Endothelial cell of umbilical vein (primary cell): ENCODE measurements around the gene RTN1. TPM values are rescaled to one million over a fixed set of nuclear protein-coding genes. Genes with fewer than 3 reads are reported as not detected.

ENCODE experiments used
- BruUV-seq: library from RNA; stranded (reverse); fragments of 400-500 nt; replicated peaks from 2 replicates; lab custom pipeline; 2021; lab: Mats Ljungman, UMichigan
- CTCF ChIA-PET: fragments of 300-600, 350-600 bp; sonication (Branson Sonifier 250); formaldehyde crosslinking; loops from one replicate; lab custom pipeline; 2021; ENCODE audit warnings: antibody characterized with exemption, inconsistent platforms; lab: Charles Lee
- POLR2A ChIA-PET: fragments of 300-600, 350-600 bp; sonication (Branson Sonifier 250); formaldehyde crosslinking; loops from one replicate; lab custom pipeline; 2021; ENCODE audit warnings: antibody characterized with exemption, inconsistent platforms; lab: Charles Lee
- DNase-seq: peaks from one replicate; pipeline ENCODE4 v3.0.0-alpha.2; 2011; ENCODE audit warnings: low read depth, low spot score
- FAIRE-seq: peaks from 2 replicates; lab custom pipeline; 2011; peaks lifted over from hg19 to GRCh38; lab: Jason Lieb, UNC
- H2AFZ ChIP-seq: 2 replicates; pipeline ENCODE4 v1.6.0; 2012; ENCODE audit warnings: low read depth, low read length, control low read depth, inconsistent platforms
- H3K27ac ChIP-seq: 2 replicates; pipeline ENCODE4 v1.5.1; 2011; ENCODE audit warnings: low read depth, mild to moderate bottlenecking, control low read depth, low read length, moderate library complexity; ENCODE audit not compliant: insufficient read depth
- H3K27me3 ChIP-seq, 2 experiments: 2 replicates each; pipeline versions ENCODE4 v1.6.0 to v1.6.1; 2011; ENCODE audit warnings: low read length in 2 of 2, mixed read lengths in 1 of 2; ENCODE audit not compliant: control insufficient read depth in 2 of 2, insufficient read depth in 2 of 2
- H3K36me3 ChIP-seq, 2 experiments: 2 replicates in 1 of 2; 3 replicates in 1 of 2; pipeline ENCODE4 v1.5.1; 2011; ENCODE audit warnings: low read length in 2 of 2, mild to moderate bottlenecking in 1 of 2, moderate library complexity in 1 of 2; ENCODE audit not compliant: control insufficient read depth in 2 of 2, insufficient read depth in 2 of 2; ENCODE audit errors: extremely low read depth in 1 of 2
- H3K4me1 ChIP-seq: 3 replicates; pipeline ENCODE4 v1.5.1; 2011; ENCODE audit warnings: mild to moderate bottlenecking, low read length; ENCODE audit not compliant: control insufficient read depth, insufficient read depth; ENCODE audit errors: extremely low read depth
- H3K4me2 ChIP-seq: 2 replicates; pipeline ENCODE4 v1.6.1; 2011; ENCODE audit warnings: low read length, control low read depth, mixed read lengths; ENCODE audit not compliant: insufficient read depth
- H3K4me3 ChIP-seq, 3 experiments: fragments of 200-600 bp in 1 of 3; sonication (generic), shearing (Covaris generic) in 1 of 3; replicated peaks in 1 of 3; 2 replicates each; pipeline ENCODE4 v1.5.1; 2011 to 2016; ENCODE audit warnings: control low read depth in 3 of 3, low read length in 3 of 3, mild to moderate bottlenecking in 2 of 3, inconsistent platforms in 1 of 3, low read depth in 1 of 3, moderate library complexity in 1 of 3; ENCODE audit not compliant: insufficient read depth in 1 of 3
- H3K79me2 ChIP-seq: 2 replicates; pipeline ENCODE4 v1.6.0; 2012; ENCODE audit warnings: low read length, inconsistent platforms; ENCODE audit not compliant: control insufficient read depth, insufficient read depth
- H3K9ac ChIP-seq: replicated peaks from 2 replicates; pipeline ENCODE3; 2011; ENCODE audit warnings: low read length, control low read depth; ENCODE audit not compliant: insufficient read depth; ENCODE audit errors: extremely low read depth
- H3K9me1 ChIP-seq: replicated peaks from 3 replicates; pipeline ENCODE4 v1.6.0; 2011; ENCODE audit warnings: mild to moderate bottlenecking, low read length; ENCODE audit not compliant: control insufficient read depth, insufficient read depth; ENCODE audit errors: extremely low read depth
- H3K9me3 ChIP-seq: replicated peaks from 2 replicates; pipeline ENCODE4 v1.5.1; 2012; ENCODE audit warnings: low read length, inconsistent platforms; ENCODE audit not compliant: control insufficient read depth, insufficient read depth
- H4K20me1 ChIP-seq: replicated peaks from 2 replicates; pipeline ENCODE3; 2011; ENCODE audit warnings: mild to moderate bottlenecking, low read length; ENCODE audit not compliant: control insufficient read depth, insufficient read depth; ENCODE audit errors: extremely low read depth
- CTCF ChIP-seq, 2 donors: IDR thresholded peaks; 1 replicate in 1 of 2; 2 replicates in 1 of 2; pipeline ENCODE4 v1.5.1; 2011; ENCODE audit warnings: low read length in 2 of 2, mild to moderate bottlenecking in 2 of 2, moderate library complexity in 2 of 2, control low read depth in 1 of 2, inconsistent platforms in 1 of 2, low read depth in 1 of 2; ENCODE audit not compliant: insufficient read depth in 1 of 2; ENCODE audit errors: extremely low read depth in 1 of 2
- EZH2 ChIP-seq: IDR thresholded peaks from 2 replicates; pipeline ENCODE4 v1.6.1; 2012; ENCODE audit warnings: borderline replicate concordance, low read depth, mild to moderate bottlenecking, moderate library complexity, low read length, inconsistent platforms; ENCODE audit not compliant: severe bottlenecking
- FOS ChIP-seq: IDR thresholded peaks from 2 replicates; pipeline ENCODE4 v1.6.1; 2011; ENCODE audit warnings: mild to moderate bottlenecking, low read length, moderate library complexity, borderline replicate concordance; ENCODE audit not compliant: insufficient read depth
- GATA2 ChIP-seq: IDR thresholded peaks from 2 replicates; pipeline ENCODE4 v1.7.0; 2011; ENCODE audit warnings: low read depth, mild to moderate bottlenecking, moderate library complexity, mixed read lengths, low read length; ENCODE audit not compliant: insufficient read length, insufficient read depth
- JUN ChIP-seq: IDR thresholded peaks from 2 replicates; pipeline ENCODE4 v1.6.1; 2011; ENCODE audit warnings: borderline replicate concordance, low read depth; ENCODE audit not compliant: insufficient read length, insufficient read depth
- MAX ChIP-seq: IDR thresholded peaks from 2 replicates; pipeline ENCODE4 v1.6.1; 2011; ENCODE audit not compliant: insufficient read depth, insufficient read length
- MYC ChIP-seq: IDR thresholded peaks from one replicate; pipeline ENCODE4 v1.6.1; 2011; ENCODE audit warnings: mild to moderate bottlenecking, low read depth, low read length
- POLR2A ChIP-seq: IDR thresholded peaks from 2 replicates; pipeline ENCODE4 v1.6.1; 2012; ENCODE audit warnings: low read depth, mild to moderate bottlenecking, control low read depth, low read length
- POLR2AphosphoS5 ChIP-seq: IDR thresholded peaks from 2 replicates; pipeline ENCODE4 v1.6.1; 2012; ENCODE audit warnings: low read depth, mild to moderate bottlenecking, control low read depth, low read length, moderate library complexity; ENCODE audit not compliant: insufficient read depth
- dilution Hi-C: fragments of 300-500 bp; cut with MboI; formaldehyde crosslinking; loops from one replicate; pipeline ENCODE4 v1.15.0; 2019; ENCODE audit warnings: low sequenced_read_pairs; ENCODE audit not compliant: extremely low pct_ligation_motif_present
- intact Hi-C: fragments of 100-400 bp; cut with micrococcal nuclease; formaldehyde crosslinking; loops from one replicate; pipeline ENCODE4 v1.10.0; 2022
- polyA plus RNA-seq, 4 experiments: library from polyadenylated mRNA; depleted of rRNA in 3 of 4; stranded (reverse) in 3 of 4; unstranded in 1 of 4; fragments of >200 nt; gene quantifications; 2 replicates each; pipeline versions ENCODE4 v1.2.1 to v1.2.3, GENCODE V29; 2011 to 2012; ENCODE audit warnings: missing spikeins in 1 of 4
- total RNA-seq: library from RNA; stranded (reverse); gene quantifications from 2 replicates; pipeline ENCODE4 v1.2.3, GENCODE V29; 2021

Gene RTN1
- total and polyA plus RNA-seq, 2 donors (not counting 3 experiments of a cell fraction or from before 2014, with no cell fraction given) = 0.10 to 0.29 TPM

- Histone ChIP-seq H3K27me3 (peaks cover 0 to 25% of the 10 kb centered on the region in 2 experiments), H3K4me2 (peak overlapping the region; percentile 97), H3K27ac (peak overlapping the region; percentile 95), H2AFZ (no peak overlapping the region), H3K4me1 (peaks cover 22% of the 10 kb centered on the region), H3K4me3 (peak overlapping the region in 1 of 3 experiments; percentile 43), H3K9me3 (no peaks in the 10 kb centered on the region), H3K36me3 (no peaks in the 10 kb centered on the region), H3K9me1 (no peaks in the 10 kb centered on the region), H3K79me2 (no peaks in the 10 kb centered on the region), H3K9ac (peak overlapping the region; percentile 87), H4K20me1 (no peaks in the 10 kb centered on the region)
- intact Hi-C loops (loop anchor here (5.0 kb wide), 1 partner anchor 321 kb away; the partner anchor contains the start of gene PCNX4), dilution Hi-C loops (no loop called here)
- DNase-seq (peak; percentile 70), FAIRE-seq (peak; percentile 83)
- ChIA-PET POLR2A (interaction anchor here (0.7 kb wide), 1 partner anchor 907 kb away, joined by 3 read pairs; no protein-coding TSS in a partner anchor), CTCF (interaction anchor here (1.1 to 1.9 kb wide), 3 partner anchors 11 to 195 kb away, joined by 3 to 5 read pairs (median 3); no protein-coding TSS in a partner anchor)
- TF ChIP-seq MYC = no peak
- TF ChIP-seq POLR2AphosphoS5 = no peak
- peak; percentile 89 for TF ChIP-seq GATA2
- no peak for TF ChIP-seq EZH2
- no peak for TF ChIP-seq MAX
- TF ChIP-seq POLR2A = no peak
- peak; percentile 84 for TF ChIP-seq FOS
- TF ChIP-seq JUN = peak; percentile 69
- TF ChIP-seq CTCF (IDR thresholded peaks at IDR 0.05; ENCODE audit: extremely low read depth in 1 of 2, insufficient read depth in 1 of 2, low read depth in 1 of 2, low read length in 2 of 2) = no peak
- BruUV-seq = no TSS peak
These were observed 99.0 kb downstream of the RTN1 start for GRCh38 chr14:59771577-59771976.
